WTC11 (cell line): ENCODE data around the gene CCDC121. TPM values are rescaled to one million over a fixed set of nuclear protein-coding genes. Genes with fewer than 3 reads are reported as not detected.

ENCODE experiments used
- ATAC-seq: fragments of 200-7000 bp; cut with Tn5 transposase; 2 replicates; pipeline ENCODE4 v1.10.0; 2021; ENCODE audit warnings: mild to moderate bottlenecking, moderate library complexity
- CTCF ChIA-PET: fragments of 300-600 bp; sonication (Branson Sonifier 250); formaldehyde crosslinking; loops from one replicate; lab custom pipeline; 2021; ENCODE audit warnings: antibody characterized with exemption; lab: Charles Lee
- POLR2A ChIA-PET: fragments of 350-600 bp; sonication (Branson Sonifier 250); formaldehyde crosslinking; loops from one replicate; lab custom pipeline; 2021; ENCODE audit warnings: antibody characterized with exemption; lab: Charles Lee
- DNase-seq: peaks from one replicate; pipeline ENCODE4 v3.0.0; 2021; ENCODE audit warnings: low spot score
- H3K27ac Mint-ChIP-seq: 2 replicates; pipeline ENCODE4 v1.8.0; 2021; ENCODE audit warnings: mixed read lengths
- H3K27me3 Mint-ChIP-seq: 2 replicates; pipeline ENCODE4 v1.8.0; 2021; ENCODE audit warnings: low read depth, mild to moderate bottlenecking, moderate library complexity, mixed read lengths
- H3K36me3 Mint-ChIP-seq: 2 replicates; pipeline ENCODE4 v1.8.0; 2021; ENCODE audit warnings: mixed read lengths
- H3K4me1 Mint-ChIP-seq: 2 replicates; pipeline ENCODE4 v1.8.0; 2022; ENCODE audit warnings: mixed read lengths
- H3K4me3 Mint-ChIP-seq: 2 replicates; pipeline ENCODE4 v1.8.0; 2021; ENCODE audit warnings: mild to moderate bottlenecking, moderate library complexity, mixed read lengths
- H3K9me3 Mint-ChIP-seq: 2 replicates; pipeline ENCODE4 v1.8.0; 2021; ENCODE audit warnings: mixed read lengths
- ATF1 ChIP-seq: sonication (generic); formaldehyde crosslinking; IDR thresholded peaks from 2 replicates; pipeline ENCODE4 v1.8.1; 2023; ENCODE audit warnings: mild to moderate bottlenecking, moderate library complexity, missing genetic modification reagents
- ATF2 ChIP-seq: sonication (generic); formaldehyde crosslinking; IDR thresholded peaks from 2 replicates; pipeline ENCODE4 v1.8.1; 2022; ENCODE audit warnings: low read depth, missing genetic modification reagents, borderline replicate concordance
- CBFB ChIP-seq: sonication (generic); formaldehyde crosslinking; IDR thresholded peaks from 2 replicates; pipeline ENCODE4 v1.8.1; 2022; ENCODE audit warnings: mild to moderate bottlenecking, low read depth, missing genetic modification reagents
- CREB1 ChIP-seq: sonication (generic); formaldehyde crosslinking; IDR thresholded peaks from 2 replicates; pipeline ENCODE4 v1.8.0; 2023; ENCODE audit warnings: mild to moderate bottlenecking, missing genetic modification reagents
- CREM ChIP-seq: sonication (generic); formaldehyde crosslinking; IDR thresholded peaks from 2 replicates; pipeline ENCODE4 v1.8.1; 2022; ENCODE audit warnings: mild to moderate bottlenecking, missing genetic modification reagents, moderate library complexity
- CTCF ChIP-seq: fragments of 200-600 bp; IDR thresholded peaks from 2 replicates; pipeline ENCODE4 v1.8.0; 2022; ENCODE audit warnings: antibody characterized with exemption
- E2F1 ChIP-seq: sonication (generic); formaldehyde crosslinking; IDR thresholded peaks from 2 replicates; pipeline ENCODE4 v1.8.0; 2022; ENCODE audit warnings: mild to moderate bottlenecking, missing genetic modification reagents
- ELF4 ChIP-seq: sonication (generic); formaldehyde crosslinking; IDR thresholded peaks from 2 replicates; pipeline ENCODE4 v1.8.1; 2022; ENCODE audit warnings: low read depth, mild to moderate bottlenecking, moderate library complexity, missing genetic modification reagents
- FOXP1 ChIP-seq: sonication (generic); formaldehyde crosslinking; IDR thresholded peaks from 2 replicates; pipeline ENCODE4 v1.8.0; 2022; ENCODE audit warnings: missing genetic modification reagents, mild to moderate bottlenecking, moderate library complexity, borderline replicate concordance
- HMGXB4 ChIP-seq: sonication (generic); formaldehyde crosslinking; IDR thresholded peaks from 2 replicates; pipeline ENCODE4 v1.8.1; 2023; ENCODE audit warnings: mild to moderate bottlenecking, moderate library complexity, missing genetic modification reagents
- JAZF1 ChIP-seq: fragments of 250-450 bp; sonication (Bioruptor Pico); IDR thresholded peaks from 2 replicates; pipeline ENCODE4 v1.9.0; 2021; ENCODE audit warnings: moderate library complexity, mild to moderate bottlenecking, inconsistent platforms
- JUN ChIP-seq: sonication (generic); formaldehyde crosslinking; IDR thresholded peaks from 2 replicates; pipeline ENCODE4 v1.8.0; 2023; ENCODE audit warnings: mild to moderate bottlenecking, missing genetic modification reagents
- NFE2L1 ChIP-seq: sonication (generic); formaldehyde crosslinking; IDR thresholded peaks from 2 replicates; pipeline ENCODE4 v1.8.1; 2023; ENCODE audit warnings: missing genetic modification reagents
- NFYB ChIP-seq: sonication (generic); formaldehyde crosslinking; conservative IDR thresholded peaks from 2 replicates; pipeline ENCODE4 v1.8.0; 2022; ENCODE audit warnings: low read depth, missing genetic modification reagents
- NR2C2 ChIP-seq: sonication (generic); formaldehyde crosslinking; IDR thresholded peaks from 2 replicates; pipeline ENCODE4 v1.8.0; 2022; ENCODE audit warnings: mild to moderate bottlenecking, missing genetic modification reagents
- NR3C1 ChIP-seq: sonication (generic); formaldehyde crosslinking; conservative IDR thresholded peaks from 2 replicates; pipeline ENCODE4 v1.8.1; 2023; ENCODE audit warnings: low read depth, mild to moderate bottlenecking, missing genetic modification reagents
- PRRX2 ChIP-seq: fragments of 250-450 bp; sonication (Bioruptor Pico); IDR thresholded peaks from 2 replicates; pipeline ENCODE4 v1.8.0; 2021; ENCODE audit warnings: mild to moderate bottlenecking
- SMAD3 ChIP-seq: sonication (generic); formaldehyde crosslinking; IDR thresholded peaks from 2 replicates; pipeline ENCODE4 v1.8.0; 2022; ENCODE audit warnings: missing genetic modification reagents, mild to moderate bottlenecking, borderline replicate concordance
- SOX15 ChIP-seq: fragments of 250-450 bp; sonication (Bioruptor Pico); IDR thresholded peaks from 2 replicates; pipeline ENCODE4 v1.9.0; 2021; ENCODE audit warnings: mild to moderate bottlenecking
- SP1 ChIP-seq: sonication (generic); formaldehyde crosslinking; conservative IDR thresholded peaks from 2 replicates; pipeline ENCODE4 v1.8.1; 2022; ENCODE audit warnings: missing genetic modification reagents
- ZNF232 ChIP-seq: sonication (generic); formaldehyde crosslinking; IDR thresholded peaks from 2 replicates; pipeline ENCODE4 v1.8.0; 2022; ENCODE audit warnings: mild to moderate bottlenecking, missing genetic modification reagents
- ZNF263 ChIP-seq: sonication (generic); formaldehyde crosslinking; IDR thresholded peaks from 2 replicates; pipeline ENCODE4 v1.8.1; 2022; ENCODE audit warnings: low read depth, mild to moderate bottlenecking, moderate library complexity, missing genetic modification reagents
- ZSCAN18 ChIP-seq: fragments of 250-450 bp; sonication (Bioruptor Pico); IDR thresholded peaks from 2 replicates; pipeline ENCODE4 v2.1.2; 2022; ENCODE audit warnings: mild to moderate bottlenecking, moderate library complexity
- total RNA-seq: library from RNA; stranded (reverse); gene quantifications from 3 replicates; pipeline ENCODE4 v1.2.3, GENCODE V29; 2021

The CCDC121 gene
- total RNA-seq, 1 experiment from 2014 or later: 2.0 TPM

GRCh38 chr2:27647289-27647688 is 18.5 kb upstream of the CCDC121 start (continued):
- TF ChIP-seq JUN (CRISPR knock-in tag): no peak
- TF ChIP-seq ZNF263 (CRISPR knock-in tag): no peak
- TF ChIP-seq ZNF232 (CRISPR knock-in tag): no peak
- TF ChIP-seq CREM (CRISPR knock-in tag): no peak
- TF ChIP-seq CTCF: no peak
- no peak for TF ChIP-seq ELF4 (CRISPR knock-in tag)
- TF ChIP-seq CREB1 (CRISPR knock-in tag): no peak
- TF ChIP-seq FOXP1: no peak
- TF ChIP-seq ATF1 (CRISPR knock-in tag): no peak
- no peak for TF ChIP-seq CBFB

- ChIA-PET CTCF (no interaction called here), POLR2A (no interaction called here)
- TF ChIP-seq NFYB (CRISPR knock-in tag): no peak
- TF ChIP-seq ZSCAN18 (CRISPR knock-in tag): no peak
- TF ChIP-seq HMGXB4 (CRISPR knock-in tag): no peak
- no peak for TF ChIP-seq NR2C2 (CRISPR knock-in tag)
- no peak for TF ChIP-seq SMAD3 (CRISPR knock-in tag)
- TF ChIP-seq PRRX2 (CRISPR knock-in tag): no peak
- no peak for TF ChIP-seq NFE2L1
- TF ChIP-seq FOXP1: no peak
- TF ChIP-seq ATF2 (CRISPR knock-in tag): no peak
- TF ChIP-seq E2F1: no peak
- no peak for TF ChIP-seq SOX15 (CRISPR knock-in tag)
- no peak for TF ChIP-seq NR3C1 (CRISPR knock-in tag)
- TF ChIP-seq JAZF1 (CRISPR knock-in tag): no peak
- TF ChIP-seq SP1 (CRISPR knock-in tag): no peak
- Mint-ChIP-seq H3K27ac (no peak overlapping the region), H3K4me1 (no peaks in the 10 kb centered on the region), H3K36me3 (peaks cover 30% of the 10 kb centered on the region), H3K27me3 (no peaks in the 10 kb centered on the region), H3K9me3 (no peaks in the 10 kb centered on the region), H3K4me3 (no peak overlapping the region)
- no peak for ATAC-seq
- DNase-seq: no peak
Measured at GRCh38 chr2:27645197-27645596, 16.4 kb upstream of the CCDC121 start.
